GOT3 (cell line): Measurements from ENCODE around the gene SPATC1L.
"Not testable (repeated sequence)": the region's sequence is repeated elsewhere in the genome, so short reads cannot be mapped to it uniquely, and the experiment has no call there.

Source experiments
- DNase-seq: peaks from one replicate; lab custom pipeline; 2025; ENCODE audit warnings: mixed read lengths; lab: John Stamatoyannopoulos, UW

SPATC1L gene

GRCh38 chr21:46150491-46151121, 33.7 kb downstream of the SPATC1L start:
- DNase-seq: no peak

- no peak for DNase-seq
These were observed 34.2 kb downstream of the SPATC1L start for GRCh38 chr21:46150073-46150472.

GRCh38 chr21:46149205-46149901, 34.9 kb downstream of the SPATC1L start:
- no peak for DNase-seq

- DNase-seq: no peak
These were observed 36.2 kb downstream of the SPATC1L start for GRCh38 chr21:46148106-46148505.

- DNase-seq: not testable (repeated sequence)
These were observed 36.8 kb downstream of the SPATC1L start for GRCh38 chr21:46147429-46147828.

GRCh38 chr21:46146856-46147255, 37.4 kb downstream of the SPATC1L start:
- no peak for DNase-seq

- no peak for DNase-seq
These were observed 38.2 kb downstream of the SPATC1L start for GRCh38 chr21:46145840-46146691.

GRCh38 chr21:46145159-46145839, 39.0 kb downstream of the SPATC1L start:
- DNase-seq: no peak

- no peak for DNase-seq
These were observed 39.7 kb downstream of the SPATC1L start for GRCh38 chr21:46144464-46145070.

GRCh38 chr21:46142582-46143473, 41.4 kb downstream of the SPATC1L start:
- DNase-seq: no peak

- DNase-seq: no peak
These were observed 42.3 kb downstream of the SPATC1L start for GRCh38 chr21:46141767-46142581.

GRCh38 chr21:46140352-46141003, 43.8 kb downstream of the SPATC1L start:
- not testable (repeated sequence) for DNase-seq

- DNase-seq: no peak
These were observed 44.6 kb downstream of the SPATC1L start for GRCh38 chr21:46139686-46140085.

GRCh38 chr21:46138383-46138970, 45.8 kb downstream of the SPATC1L start:
- DNase-seq: no peak

GRCh38 chr21:46137908-46138307, 46.4 kb downstream of the SPATC1L start:
- DNase-seq: no peak

GRCh38 chr21:46136739-46137349, 47.4 kb downstream of the SPATC1L start:
- DNase-seq: no peak

- DNase-seq: no peak
These were observed 48.4 kb downstream of the SPATC1L start for GRCh38 chr21:46135782-46136395.
